Tongue (tissue), 2 donors: Measurements from ENCODE around the gene ZC3H13. TPM values are rescaled to one million over a fixed set of nuclear protein-coding genes. Genes with fewer than 3 reads are reported as not detected.

Experiments used
- DNase-seq: peaks from one replicate; pipeline ENCODE4 v3.0.0-alpha.2; 2015
- total RNA-seq: library from RNA; depleted of rRNA; stranded (reverse); fragments of >200 nt; gene quantifications from one replicate; pipeline ENCODE4 v1.2.3, GENCODE V29; 2014

The ZC3H13 gene
- total RNA-seq, 1 donor from 2014 or later: 32.5 TPM

- DNase-seq: no peak
These were observed 5.7 kb upstream of the ZC3H13 start for GRCh38 chr13:46058268-46058667.

DNA sequence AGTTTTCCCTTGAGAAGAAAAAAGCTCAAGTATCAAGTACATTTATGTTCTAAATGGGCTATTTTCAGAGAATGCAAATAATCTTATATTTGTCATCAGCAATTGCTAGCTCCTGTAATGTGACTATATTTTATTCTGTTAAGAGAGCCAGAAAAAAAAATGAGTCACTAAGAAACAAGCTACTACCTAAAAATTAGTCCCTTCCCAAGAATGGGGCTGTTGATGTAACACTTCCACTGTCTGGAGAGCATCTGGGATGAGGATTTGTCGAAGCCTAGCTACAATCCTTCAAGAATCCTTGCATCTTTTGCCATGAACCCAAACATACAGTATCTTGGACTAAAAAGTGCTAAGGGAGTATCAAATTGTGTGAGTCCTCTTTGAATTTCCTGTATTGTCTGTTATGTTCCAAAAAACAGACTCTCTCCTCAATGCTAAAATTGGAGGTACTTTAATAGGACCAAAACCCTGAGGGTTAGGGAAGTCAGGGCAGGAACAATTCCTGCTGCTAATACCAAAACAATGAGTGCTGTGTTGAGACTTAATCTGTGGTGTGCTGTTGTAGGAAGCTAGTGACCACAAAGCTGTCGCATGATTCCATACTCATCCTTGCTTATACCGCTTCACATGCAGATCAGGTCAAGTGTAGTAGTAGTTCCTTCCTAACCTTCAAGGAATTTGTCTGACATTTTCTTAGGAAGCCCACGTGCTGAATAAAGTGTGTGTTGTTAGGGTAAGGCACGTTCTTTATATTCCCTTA is 4.9 kb upstream of the ZC3H13 start:
- DNase-seq: no peak

DNA sequence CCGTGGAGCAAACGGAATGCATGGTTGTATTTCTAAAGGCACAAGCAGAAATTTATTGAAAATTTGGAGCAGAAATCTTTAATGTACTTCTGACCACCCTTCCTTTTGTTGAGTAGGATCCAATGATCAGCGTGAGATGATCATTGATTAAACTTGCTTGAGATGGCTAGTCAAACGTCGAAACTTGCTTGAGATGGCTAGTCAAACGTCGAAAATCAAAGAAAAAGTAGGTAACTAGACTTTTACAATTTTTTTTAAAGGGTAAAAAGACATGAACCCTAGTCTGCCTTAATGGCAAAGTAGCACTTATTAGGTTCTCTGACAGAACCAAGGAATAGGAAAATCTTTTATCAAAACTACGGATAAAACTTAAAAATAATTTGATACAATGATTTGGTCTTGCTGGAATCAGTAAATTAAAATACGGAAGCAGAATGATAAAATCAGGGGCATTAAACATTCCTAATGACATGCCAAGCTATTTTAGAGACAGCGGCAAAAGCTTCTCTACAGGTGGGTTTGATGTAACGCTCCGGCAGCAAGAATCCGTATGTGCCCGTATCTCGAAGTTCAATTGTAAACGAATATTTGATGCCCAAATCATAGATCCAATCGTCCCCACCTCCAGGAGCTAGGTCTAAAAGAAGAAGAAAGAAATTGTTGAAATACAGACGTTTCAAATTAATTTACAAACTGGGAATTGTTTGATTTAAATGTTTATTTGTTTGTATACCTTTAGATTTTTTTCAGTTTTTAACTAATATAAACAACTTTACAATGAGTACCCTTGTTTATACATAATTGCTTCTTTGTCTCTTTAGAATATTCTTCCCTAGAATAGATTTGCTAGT is 841 bp upstream of the ZC3H13 start:
- peak; percentile 5 for DNase-seq

DNA sequence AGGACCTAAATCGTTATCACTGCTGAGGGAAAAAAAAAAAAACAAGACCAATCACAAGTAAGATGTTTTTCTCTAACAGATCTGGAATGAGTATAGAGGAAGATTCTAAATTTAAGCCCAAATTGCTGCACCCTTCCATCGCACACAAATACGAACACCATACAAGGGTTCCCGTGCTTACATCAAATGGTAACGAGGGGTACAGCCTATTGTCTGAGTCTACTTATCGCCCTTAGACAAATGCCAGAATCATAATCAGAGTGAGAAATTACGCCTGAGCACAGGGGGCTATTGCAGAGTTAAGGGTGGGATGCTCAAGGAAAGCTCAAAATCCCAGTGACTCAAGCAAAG is 603 bp downstream of the ZC3H13 start:
- no peak for DNase-seq

DNA sequence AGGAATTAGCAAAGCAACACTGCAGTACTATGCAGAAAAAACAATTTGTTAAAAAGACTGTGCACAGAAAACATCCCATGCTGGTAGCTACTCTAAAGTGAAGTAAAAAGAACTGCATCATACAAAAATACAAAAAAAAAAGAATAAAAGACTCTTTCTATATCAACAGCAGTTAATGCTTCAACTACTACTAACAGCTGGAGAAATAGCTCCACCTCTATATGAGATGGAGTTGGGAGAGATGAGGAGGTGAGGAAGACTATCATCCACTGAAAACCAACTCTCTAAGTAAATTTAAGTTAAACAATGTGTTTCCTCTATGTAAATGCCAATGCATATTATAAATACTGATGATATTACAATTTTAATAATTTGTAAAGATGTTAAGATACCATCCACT is 1.8 kb downstream of the ZC3H13 start:
- no peak for DNase-seq

DNA sequence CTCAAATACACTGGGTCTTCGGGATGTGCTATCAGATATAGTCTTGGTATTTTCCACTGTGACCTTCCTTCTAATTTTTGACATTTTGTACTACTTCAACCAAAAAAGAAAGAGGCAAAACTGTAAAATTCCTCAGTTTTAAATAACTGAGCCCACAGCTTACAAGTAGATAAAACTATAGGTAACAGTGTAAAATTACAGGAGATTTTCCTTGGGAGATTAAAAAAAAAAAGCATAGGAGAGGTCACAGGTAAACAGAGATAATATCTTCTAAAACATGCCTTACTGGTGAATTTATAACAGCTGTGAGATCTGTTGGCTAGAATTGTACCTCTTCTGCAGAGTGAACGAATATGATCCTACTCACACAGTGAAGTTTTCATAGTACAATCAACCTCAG is 7.1 kb downstream of the ZC3H13 start:
- no peak for DNase-seq

DNA sequence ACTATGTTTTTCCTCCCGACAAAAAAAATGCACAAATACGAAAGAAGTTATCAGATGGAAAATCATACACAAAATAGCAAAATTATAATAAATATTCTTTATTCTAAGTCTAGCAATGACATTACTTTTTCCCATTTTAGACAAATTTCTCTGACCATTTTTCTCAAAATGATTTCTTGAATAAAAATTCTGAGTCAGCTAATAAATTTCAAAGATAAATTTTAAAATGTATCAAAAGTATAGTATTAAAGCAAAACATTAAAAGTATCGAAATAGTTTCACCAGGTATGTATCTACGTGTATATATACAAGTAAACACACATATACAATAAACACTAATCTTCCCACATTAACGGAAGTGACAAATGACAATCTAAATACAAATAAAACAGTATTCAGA is 8.9 kb downstream of the ZC3H13 start:
- DNase-seq: no peak

- DNase-seq: no peak
These were observed 11.1 kb downstream of the ZC3H13 start for GRCh38 chr13:46041419-46041839.

DNA sequence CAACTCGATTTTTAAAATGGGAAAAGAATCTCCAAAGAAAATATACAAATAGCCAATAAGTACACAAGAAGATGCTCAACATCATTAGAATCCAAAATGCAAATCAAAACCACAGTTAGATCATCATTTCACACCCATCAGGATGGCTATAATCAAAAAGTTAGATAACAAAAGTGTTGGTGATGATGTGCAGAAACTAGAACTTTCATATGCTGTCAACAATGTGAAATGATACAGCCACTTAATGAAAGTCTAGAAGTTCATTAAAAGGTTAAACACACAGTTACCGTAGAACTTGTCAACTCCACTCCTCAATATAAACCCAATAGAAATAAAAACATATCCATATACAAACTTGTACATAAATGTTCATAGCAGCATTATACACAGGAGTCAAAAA is 11.8 kb downstream of the ZC3H13 start:
- no peak for DNase-seq

GRCh38 chr13:46039411-46040182 is 12.9 kb downstream of the ZC3H13 start:
- no peak for DNase-seq

DNA sequence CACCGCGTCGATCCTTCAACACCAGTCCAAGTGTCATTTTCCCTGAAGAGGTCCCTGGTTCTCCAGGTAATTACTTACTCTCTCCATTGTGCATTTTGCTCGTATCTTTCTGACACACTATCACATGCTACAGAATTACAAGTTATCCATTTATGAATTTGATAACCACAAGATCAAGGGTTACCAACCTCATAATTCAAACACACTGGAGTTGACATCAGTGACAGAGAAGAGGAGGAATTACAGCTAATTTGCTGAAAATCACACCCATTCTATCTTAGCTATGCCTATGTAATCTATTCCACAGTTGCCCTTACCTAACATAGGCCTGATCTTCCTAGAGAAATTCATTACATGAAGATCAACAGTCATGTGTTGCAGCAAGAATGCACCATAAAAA is 14.2 kb downstream of the ZC3H13 start:
- no peak for DNase-seq

DNA sequence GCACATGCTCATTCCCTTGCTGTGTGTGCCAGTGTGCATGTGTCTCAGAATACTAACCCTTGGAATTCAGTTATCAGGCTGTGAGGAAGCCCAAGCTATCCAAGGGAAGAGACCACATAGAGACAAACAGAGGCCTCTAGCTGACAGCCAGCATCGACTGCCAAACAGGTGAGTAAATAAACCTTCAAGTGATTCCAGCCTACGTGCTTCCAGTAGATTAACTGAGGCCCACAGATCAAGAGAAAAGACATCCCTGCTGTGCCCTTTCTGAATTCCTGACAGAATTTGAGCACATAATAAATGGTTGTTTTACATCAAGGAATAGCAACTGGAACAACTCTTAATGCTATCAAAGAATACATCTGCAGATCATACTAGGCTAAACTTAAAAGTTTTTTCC is 17.5 kb downstream of the ZC3H13 start:
- no peak for DNase-seq

DNA sequence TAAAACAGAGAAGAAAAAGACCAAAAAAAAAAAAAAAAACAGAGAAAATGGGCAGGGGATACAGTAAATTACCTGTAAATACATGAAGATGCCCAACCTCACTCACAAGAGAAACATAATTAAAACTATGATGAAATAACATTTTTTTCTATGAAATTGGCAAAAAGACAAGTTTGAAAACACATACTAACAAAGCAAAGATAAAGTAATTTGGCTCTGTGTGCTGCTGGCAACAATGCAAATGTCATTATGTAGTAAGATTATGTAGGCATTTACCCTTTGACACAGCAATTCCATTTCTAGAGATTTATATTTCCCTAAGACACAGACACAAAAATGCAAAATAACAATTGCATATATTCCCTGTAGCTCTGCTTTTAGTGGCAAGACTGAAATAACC is 20.2 kb downstream of the ZC3H13 start:
- no peak for DNase-seq

DNA sequence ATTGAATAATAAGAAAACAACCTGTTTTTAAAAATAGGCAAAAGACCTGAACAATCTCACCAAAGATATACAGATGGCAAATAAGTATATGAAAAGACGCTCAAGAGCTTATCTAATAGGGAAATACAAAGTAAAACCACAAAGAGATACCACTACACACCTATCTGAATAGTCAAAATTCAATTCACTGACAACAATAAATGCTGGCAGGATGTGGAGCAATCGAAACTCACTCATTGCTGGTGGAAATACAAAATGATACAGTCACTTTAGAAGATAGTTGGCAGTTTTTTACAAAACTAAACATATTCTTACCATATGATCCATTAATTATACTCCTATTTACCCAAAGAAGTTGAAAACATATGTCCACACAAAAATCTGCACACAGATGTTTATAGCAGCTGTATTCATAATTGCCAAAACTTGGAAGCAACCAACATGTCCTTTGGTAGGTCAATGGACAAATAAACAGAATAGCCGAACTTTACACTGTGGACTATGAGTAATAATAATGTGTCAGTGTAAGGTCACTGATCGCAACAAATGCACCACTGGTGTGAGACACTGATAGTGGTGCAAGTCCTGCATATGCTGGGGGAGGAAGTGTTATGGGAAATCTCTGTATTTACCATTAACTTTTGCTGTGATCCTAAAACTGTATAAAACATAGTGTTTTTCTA is 20.8 kb downstream of the ZC3H13 start:
- DNase-seq: no peak

GRCh38 chr13:46025157-46025556 is 27.4 kb downstream of the ZC3H13 start:
- no peak for DNase-seq

DNA sequence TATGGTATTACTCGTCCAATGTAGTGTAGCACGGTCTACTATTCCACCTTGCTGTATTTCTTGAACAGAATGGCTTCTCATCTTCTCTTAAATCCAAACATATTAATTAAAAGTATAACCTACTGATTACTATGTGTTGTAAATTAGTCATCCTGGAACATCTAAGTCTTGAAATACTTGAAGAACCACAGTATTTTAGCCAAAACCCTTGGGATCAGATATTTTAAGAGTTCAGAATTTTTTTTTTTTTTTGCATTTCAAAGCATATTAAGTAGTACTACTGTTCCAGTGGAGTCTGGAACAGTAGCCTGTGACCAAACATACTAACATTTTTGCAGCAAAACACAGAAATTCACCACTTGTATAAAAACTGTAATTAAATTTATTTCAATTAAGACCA is 30.1 kb downstream of the ZC3H13 start:
- DNase-seq: no peak

GRCh38 chr13:46016216-46016615 is 36.3 kb downstream of the ZC3H13 start:
- no peak for DNase-seq

- no peak for DNase-seq
These were observed 37.2 kb downstream of the ZC3H13 start for GRCh38 chr13:46015366-46015765.

- DNase-seq: no peak
These were observed 40.1 kb downstream of the ZC3H13 start for GRCh38 chr13:46012404-46012803.

- DNase-seq: peak; percentile 25
These were observed 42.4 kb downstream of the ZC3H13 start for GRCh38 chr13:46010148-46010547.

GRCh38 chr13:46008631-46009030 is 43.9 kb downstream of the ZC3H13 start:
- DNase-seq: peak; percentile 18

- no peak for DNase-seq
These were observed 45.7 kb downstream of the ZC3H13 start for GRCh38 chr13:46006688-46007452.
